ENCODE data around the gene GAB3. TPM values are rescaled to one million over a fixed set of nuclear protein-coding genes. Genes with fewer than 3 reads are reported as not detected.
"Not testable (repeated sequence)": the region's sequence is repeated elsewhere in the genome, so short reads cannot be mapped to it uniquely, and the experiment has no call there.

Gene GAB3
- polyA plus RNA-seq, 1 donor (not counting 4 experiments of a cell fraction or from before 2014, with no cell fraction given) = 0.18 TPM

DNA sequence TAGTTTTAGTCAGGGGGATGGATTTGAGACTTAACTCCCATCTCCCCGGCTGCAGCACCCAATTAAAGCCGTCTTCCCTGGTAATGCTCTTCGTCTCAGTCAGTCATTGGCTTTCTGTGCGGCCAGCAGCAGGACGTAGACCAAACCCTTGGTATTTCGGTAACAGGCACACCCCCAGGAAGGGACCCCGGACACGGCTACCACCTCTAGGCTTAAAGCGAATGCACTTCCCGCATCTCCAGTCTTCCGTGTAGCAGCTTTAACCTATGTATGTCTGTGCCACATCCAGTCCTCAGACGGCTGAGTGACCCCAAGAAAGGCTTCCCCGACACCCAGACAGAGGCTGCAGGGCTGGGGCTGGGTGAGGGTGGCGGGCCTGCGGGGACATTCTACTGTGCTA is 96.0 kb downstream of the GAB3 start:
- H3K79me2 ChIP-seq (ENCODE audit: control insufficient read depth, insufficient read depth, low read length) = no peaks in the 10 kb centered on the region
- peaks cover under 1% of the 10 kb centered on the region for H3K9me3 ChIP-seq (ENCODE audit: control insufficient read depth, low read depth, low read length)
- H3K27me3 ChIP-seq (ENCODE audit: control insufficient read depth, extremely low read depth, insufficient read depth, low read length) = no peaks in the 10 kb centered on the region
- dilution Hi-C loops (cut with MboI; ENCODE audit: extremely low pct_ligation_motif_present, low sequenced_read_pairs) = no loop called here
- no peaks in the 10 kb centered on the region for H3K4me1 ChIP-seq (ENCODE audit: control insufficient read depth, extremely low read depth, insufficient read depth, low read length)
- no peak for TF ChIP-seq EZH2 (IDR thresholded peaks at IDR 0.05; ENCODE audit: low read length)
- TF ChIP-seq, protein P1, sequence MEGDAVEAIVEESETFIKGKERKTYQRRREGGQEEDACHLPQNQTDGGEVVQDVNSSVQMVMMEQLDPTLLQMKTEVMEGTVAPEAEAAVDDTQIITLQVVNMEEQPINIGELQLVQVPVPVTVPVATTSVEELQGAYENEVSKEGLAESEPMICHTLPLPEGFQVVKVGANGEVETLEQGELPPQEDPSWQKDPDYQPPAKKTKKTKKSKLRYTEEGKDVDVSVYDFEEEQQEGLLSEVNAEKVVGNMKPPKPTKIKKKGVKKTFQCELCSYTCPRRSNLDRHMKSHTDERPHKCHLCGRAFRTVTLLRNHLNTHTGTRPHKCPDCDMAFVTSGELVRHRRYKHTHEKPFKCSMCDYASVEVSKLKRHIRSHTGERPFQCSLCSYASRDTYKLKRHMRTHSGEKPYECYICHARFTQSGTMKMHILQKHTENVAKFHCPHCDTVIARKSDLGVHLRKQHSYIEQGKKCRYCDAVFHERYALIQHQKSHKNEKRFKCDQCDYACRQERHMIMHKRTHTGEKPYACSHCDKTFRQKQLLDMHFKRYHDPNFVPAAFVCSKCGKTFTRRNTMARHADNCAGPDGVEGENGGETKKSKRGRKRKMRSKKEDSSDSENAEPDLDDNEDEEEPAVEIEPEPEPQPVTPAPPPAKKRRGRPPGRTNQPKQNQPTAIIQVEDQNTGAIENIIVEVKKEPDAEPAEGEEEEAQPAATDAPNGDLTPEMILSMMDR (optimal IDR thresholded peaks at IDR 0.05 in 1 of 3, IDR thresholded peaks at IDR 0.05 in 1 of 3, conservative IDR thresholded peaks at IDR 0.05 in 1 of 3; ENCODE audit: extremely low read depth in 1 of 3, insufficient read depth in 2 of 3, low read length in 3 of 3) = no peak
- DNase-seq (ENCODE audit: low read depth, low spot score) = no peak
- H2AFZ ChIP-seq (ENCODE audit: control insufficient read depth, low read length) = no peak overlapping the region
- H3K9ac ChIP-seq (ENCODE audit: control insufficient read depth, extremely low read depth, insufficient read depth, low read length) = no peak overlapping the region
- FAIRE-seq = no peak
- H3K4me2 ChIP-seq (ENCODE audit: control insufficient read depth, extremely low read depth, insufficient read depth, low read depth, low read length) = no peak overlapping the region
- H3K36me3 ChIP-seq (ENCODE audit: control insufficient read depth in 2 of 2, extremely low read depth in 1 of 2, insufficient read depth in 2 of 2, low read length in 2 of 2) = no peaks in the 10 kb centered on the region
- no peaks in the 10 kb centered on the region for H4K20me1 ChIP-seq (ENCODE audit: control insufficient read depth, extremely low read depth, insufficient read depth, low read length)
- no peaks in the 10 kb centered on the region for H3K9me1 ChIP-seq (ENCODE audit: control insufficient read depth, extremely low read depth, insufficient read depth, low read length)
- no peak overlapping the region for H3K4me3 ChIP-seq (ENCODE audit: control insufficient read depth in 2 of 3, extremely low read depth in 1 of 3, insufficient read depth in 2 of 3, low read depth in 1 of 3, low read length in 3 of 3)
- no peak overlapping the region for H3K27ac ChIP-seq (ENCODE audit: control insufficient read depth, insufficient read depth, low read length)

DNA sequence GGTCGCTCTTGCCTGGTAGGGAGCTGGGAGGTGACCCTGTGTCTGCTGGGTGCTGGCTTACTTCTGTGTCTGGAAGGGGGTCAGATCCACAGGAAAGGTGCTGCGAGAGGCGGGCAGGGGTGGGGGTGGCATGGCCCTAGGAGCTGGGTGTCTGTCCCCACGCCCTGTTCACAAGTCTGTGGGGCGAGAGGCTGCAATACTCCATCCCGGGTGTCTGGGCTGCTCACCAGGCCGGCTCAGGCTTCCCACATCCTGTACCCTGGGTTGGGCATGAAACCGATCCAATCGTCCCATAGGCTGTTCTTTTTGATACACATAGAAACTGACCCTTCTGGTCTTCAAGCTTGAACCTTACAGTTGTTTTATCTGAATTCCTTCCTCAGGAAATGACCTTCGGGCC is 96.5 kb downstream of the GAB3 start:
- no peak overlapping the region for H3K9ac ChIP-seq (ENCODE audit: control insufficient read depth, extremely low read depth, insufficient read depth, low read length)
- FAIRE-seq = no peak
- H3K27ac ChIP-seq (ENCODE audit: control insufficient read depth, insufficient read depth, low read length) = no peak overlapping the region
- H3K4me3 ChIP-seq (ENCODE audit: control insufficient read depth in 2 of 3, extremely low read depth in 1 of 3, insufficient read depth in 2 of 3, low read depth in 1 of 3, low read length in 3 of 3) = no peak overlapping the region
- H4K20me1 ChIP-seq (ENCODE audit: control insufficient read depth, extremely low read depth, insufficient read depth, low read length) = no peaks in the 10 kb centered on the region
- H3K36me3 ChIP-seq (ENCODE audit: control insufficient read depth in 2 of 2, extremely low read depth in 1 of 2, insufficient read depth in 2 of 2, low read length in 2 of 2) = no peaks in the 10 kb centered on the region
- H3K4me1 ChIP-seq (ENCODE audit: control insufficient read depth, extremely low read depth, insufficient read depth, low read length) = no peaks in the 10 kb centered on the region
- H2AFZ ChIP-seq (ENCODE audit: control insufficient read depth, low read length) = no peak overlapping the region
- H3K4me2 ChIP-seq (ENCODE audit: control insufficient read depth, extremely low read depth, insufficient read depth, low read depth, low read length) = no peak overlapping the region
- TF ChIP-seq EZH2 (IDR thresholded peaks at IDR 0.05; ENCODE audit: low read length) = no peak
- TF ChIP-seq, protein P1 (optimal IDR thresholded peaks at IDR 0.05 in 1 of 3, IDR thresholded peaks at IDR 0.05 in 1 of 3, conservative IDR thresholded peaks at IDR 0.05 in 1 of 3; ENCODE audit: extremely low read depth in 1 of 3, insufficient read depth in 2 of 3, low read length in 3 of 3) = no peak
- DNase-seq (ENCODE audit: low read depth, low spot score) = no peak
- dilution Hi-C loops (cut with MboI; ENCODE audit: extremely low pct_ligation_motif_present, low sequenced_read_pairs) = no loop called here
- no peaks in the 10 kb centered on the region for H3K79me2 ChIP-seq (ENCODE audit: control insufficient read depth, insufficient read depth, low read length)
- no peaks in the 10 kb centered on the region for H3K27me3 ChIP-seq (ENCODE audit: control insufficient read depth, extremely low read depth, insufficient read depth, low read length)
- H3K9me3 ChIP-seq (ENCODE audit: control insufficient read depth, low read depth, low read length) = no peaks in the 10 kb centered on the region
- no peaks in the 10 kb centered on the region for H3K9me1 ChIP-seq (ENCODE audit: control insufficient read depth, extremely low read depth, insufficient read depth, low read length)

GRCh38 chrX:154653413-154653812 is 97.5 kb downstream of the GAB3 start, which contains the start of gene CTAG2:
CTAG2 (minus strand) TSS chrX:154653579; CDS start chrX:154653515, 64 bp downstream.
- FAIRE-seq; H3K9me1 ChIP-seq (ENCODE audit: control insufficient read depth, extremely low read depth, insufficient read depth, low read length); H3K4me1 ChIP-seq (ENCODE audit: control insufficient read depth, extremely low read depth, insufficient read depth, low read length); H3K9me3 ChIP-seq (ENCODE audit: control insufficient read depth, low read depth, low read length); H3K4me3 ChIP-seq (ENCODE audit: control insufficient read depth in 2 of 3, extremely low read depth in 1 of 3, insufficient read depth in 2 of 3, low read depth in 1 of 3, low read length in 3 of 3); H3K36me3 ChIP-seq (ENCODE audit: control insufficient read depth in 2 of 2, extremely low read depth in 1 of 2, insufficient read depth in 2 of 2, low read length in 2 of 2); H3K27me3 ChIP-seq (ENCODE audit: control insufficient read depth, extremely low read depth, insufficient read depth, low read length); H2AFZ ChIP-seq (ENCODE audit: control insufficient read depth, low read length); H3K79me2 ChIP-seq (ENCODE audit: control insufficient read depth, insufficient read depth, low read length); H3K27ac ChIP-seq (ENCODE audit: control insufficient read depth, insufficient read depth, low read length); dilution Hi-C loops (cut with MboI; ENCODE audit: extremely low pct_ligation_motif_present, low sequenced_read_pairs); H3K4me2 ChIP-seq (ENCODE audit: control insufficient read depth, extremely low read depth, insufficient read depth, low read depth, low read length); H3K9ac ChIP-seq (ENCODE audit: control insufficient read depth, extremely low read depth, insufficient read depth, low read length); H4K20me1 ChIP-seq (ENCODE audit: control insufficient read depth, extremely low read depth, insufficient read depth, low read length); DNase-seq (ENCODE audit: low read depth, low spot score): not testable (repeated sequence)

All from keratinocyte (primary cell).